Stimulated activated CD8-positive, alpha-beta memory T cell treated with anti-CD3 and anti-CD28 coated beads, Interleukin-12 subunit alpha, Interleukin-12 subunit beta, amount 100 ng/mL, for 1 hour (primary cell): ENCODE measurements around the gene SLC49A4.

ENCODE experiments used
- DNase-seq: peaks from one replicate; pipeline ENCODE4 v3.0.0-alpha.2; 2020; ENCODE audit warnings: low read depth

Gene SLC49A4

DNA sequence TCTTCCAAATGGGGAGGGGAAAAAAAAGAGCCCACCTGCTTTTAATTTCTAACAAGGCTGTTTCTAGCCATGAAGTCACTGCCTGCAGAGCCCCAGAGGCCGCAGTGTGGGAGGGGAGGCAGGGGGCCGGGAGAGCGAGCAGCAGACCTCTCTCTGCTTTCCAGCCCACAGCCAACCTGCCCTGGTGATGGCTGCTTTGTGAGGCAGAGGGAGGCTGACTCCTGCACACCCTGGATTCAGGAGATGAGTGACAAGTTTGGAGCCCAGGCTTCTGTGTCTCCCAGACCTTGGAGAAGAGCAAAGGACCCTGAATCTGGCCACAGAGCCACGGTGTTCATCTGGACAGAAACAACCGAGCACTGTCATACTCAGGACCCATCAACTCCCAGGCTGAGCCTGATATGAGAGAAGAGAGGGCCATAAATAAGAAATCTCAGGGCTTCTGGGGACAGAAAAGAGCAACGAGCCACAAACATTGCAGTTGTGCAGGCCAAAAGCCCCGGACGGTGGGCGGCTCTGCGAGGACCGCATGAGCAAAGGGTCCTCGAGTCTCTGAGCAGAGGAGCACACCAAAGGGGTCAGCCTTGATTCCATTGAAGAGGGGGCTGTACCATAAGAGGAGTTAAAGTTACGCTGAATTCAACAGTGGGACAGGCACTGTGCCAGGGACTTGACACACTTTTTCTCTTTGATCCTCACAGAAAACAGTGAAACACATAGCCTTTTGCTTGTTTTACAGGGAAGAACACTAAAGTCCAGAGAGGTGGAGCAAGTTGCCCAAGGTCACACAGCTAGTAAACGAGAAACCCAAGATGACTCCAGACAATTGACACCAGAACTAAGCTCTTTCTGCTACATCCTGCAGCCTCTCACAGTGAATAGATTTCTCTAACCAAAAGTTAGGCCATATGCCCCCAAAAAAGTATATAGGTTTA is 135.5 kb downstream of the SLC49A4 start:
- no peak for DNase-seq
